Mucosa of rectum (tissue), 2 donors: ENCODE results near the gene AGK.
A peak's percentile ranks its signal among the peaks of the same experiment; 100 is the strongest.
"Not testable (repeated sequence)": the region's sequence is repeated elsewhere in the genome, so short reads cannot be mapped to it uniquely, and the experiment has no call there.

ENCODE experiments used
- H3K27ac ChIP-seq, 2 donors: one replicate each; pipeline ENCODE4 v1.7.0; 2013; ENCODE audit warnings: inconsistent platforms in 2 of 2, low read depth in 2 of 2, low read length in 2 of 2
- H3K27me3 ChIP-seq, 2 donors: one replicate each; pipeline ENCODE4 v1.7.0; 2013; ENCODE audit warnings: low read length in 2 of 2; ENCODE audit not compliant: control insufficient read depth in 2 of 2, insufficient read depth in 2 of 2
- H3K36me3 ChIP-seq, 2 donors: one replicate each; pipeline ENCODE4 v1.7.0; 2013; ENCODE audit warnings: low read length in 2 of 2; ENCODE audit not compliant: control insufficient read depth in 2 of 2, insufficient read depth in 2 of 2
- H3K4me1 ChIP-seq, 2 donors: one replicate each; pipeline ENCODE4 v1.7.0; 2013; ENCODE audit warnings: low read length in 2 of 2, mild to moderate bottlenecking in 1 of 2; ENCODE audit not compliant: control insufficient read depth in 2 of 2, insufficient read depth in 2 of 2
- H3K4me3 ChIP-seq, 2 donors: one replicate each; pipeline ENCODE4 v1.7.0; 2013; ENCODE audit warnings: low read length in 2 of 2
- H3K9ac ChIP-seq, 2 donors: one replicate each; pipeline ENCODE4 v1.7.0; 2013; ENCODE audit warnings: low read length in 2 of 2, low read depth in 1 of 2, mild to moderate bottlenecking in 1 of 2
- H3K9me3 ChIP-seq, 2 donors: one replicate each; pipeline ENCODE4 v1.7.0; 2013; ENCODE audit warnings: low read length in 2 of 2; ENCODE audit not compliant: control insufficient read depth in 2 of 2
- donor health status: healthy.
- donor health status: Normal muscosa, but diverticular disease.

The AGK gene

GRCh38 chr7:141685285-141686023 lies 134.2 kb downstream of the AGK start:
- peaks cover 20 to 35% of the 10 kb centered on the region in 2 donors for H3K36me3 ChIP-seq

GRCh38 chr7:141686074-141686473 lies 134.9 kb downstream of the AGK start:
- no peak overlapping the region for H3K9ac ChIP-seq
- H3K4me1 ChIP-seq, result no peaks in the 10 kb centered on the region
- H3K9me3 ChIP-seq, result no peaks in the 10 kb centered on the region
- H3K36me3 ChIP-seq, result peaks cover 20 to 28% of the 10 kb centered on the region in 2 donors
- no peak overlapping the region for H3K4me3 ChIP-seq
- H3K27me3 ChIP-seq, result no peaks in the 10 kb centered on the region
- no peak overlapping the region for H3K27ac ChIP-seq

More at GRCh38 chr7:141685285-141686023, 134.2 kb downstream of the AGK start:
- H3K4me1 ChIP-seq, result no peaks in the 10 kb centered on the region
- H3K27me3 ChIP-seq, result no peaks in the 10 kb centered on the region
- no peaks in the 10 kb centered on the region for H3K9me3 ChIP-seq
- no peak overlapping the region for H3K9ac ChIP-seq
- H3K4me3 ChIP-seq, result no peak overlapping the region
- H3K27ac ChIP-seq, result no peak overlapping the region

GRCh38 chr7:141686670-141687069 lies 135.5 kb downstream of the AGK start:
- Histone ChIP-seq H3K27me3 (no peaks in the 10 kb centered on the region), H3K9ac (no peak overlapping the region), H3K4me1 (no peaks in the 10 kb centered on the region), H3K27ac (no peak overlapping the region), H3K36me3 (peaks cover 19 to 24% of the 10 kb centered on the region in 2 donors), H3K4me3 (no peak overlapping the region), H3K9me3 (no peaks in the 10 kb centered on the region)

- no peaks in the 10 kb centered on the region for H3K9me3 ChIP-seq
- H3K4me1 ChIP-seq, result no peaks in the 10 kb centered on the region
- H3K27me3 ChIP-seq, result no peaks in the 10 kb centered on the region
- H3K36me3 ChIP-seq, result peaks cover 11 to 15% of the 10 kb centered on the region in 2 donors
- no peak overlapping the region for H3K9ac ChIP-seq
- no peak overlapping the region for H3K4me3 ChIP-seq
- H3K27ac ChIP-seq, result no peak overlapping the region
These were observed 136.8 kb downstream of the AGK start for GRCh38 chr7:141688043-141688442.

GRCh38 chr7:141689072-141689825 lies 138.0 kb downstream of the AGK start:
- not testable (repeated sequence) for H3K4me1 ChIP-seq, H3K27me3 ChIP-seq, H3K4me3 ChIP-seq, H3K9me3 ChIP-seq, H3K9ac ChIP-seq, H3K27ac ChIP-seq
- H3K36me3 ChIP-seq, result peaks cover 11 to 15% of the 10 kb centered on the region in 2 donors

GRCh38 chr7:141691540-141691939 lies 140.3 kb downstream of the AGK start:
- Histone ChIP-seq H3K9me3 (no peaks in the 10 kb centered on the region), H3K4me3 (no peak overlapping the region), H3K27me3 (no peaks in the 10 kb centered on the region), H3K27ac (no peak overlapping the region), H3K9ac (no peak overlapping the region), H3K36me3 (no peaks in the 10 kb centered on the region), H3K4me1 (peaks cover 0 to 11% of the 10 kb centered on the region in 2 donors)

GRCh38 chr7:141691961-141692360 lies 140.8 kb downstream of the AGK start:
- Histone ChIP-seq H3K36me3 (no peaks in the 10 kb centered on the region), H3K9me3 (no peaks in the 10 kb centered on the region), H3K4me1 (peaks cover 0 to 12% of the 10 kb centered on the region in 2 donors), H3K27ac (no peak overlapping the region), H3K9ac (no peak overlapping the region), H3K27me3 (no peaks in the 10 kb centered on the region), H3K4me3 (no peak overlapping the region)

- H3K27me3 ChIP-seq, result no peaks in the 10 kb centered on the region
- H3K36me3 ChIP-seq, result no peaks in the 10 kb centered on the region
- no peak overlapping the region for H3K9ac ChIP-seq
- H3K27ac ChIP-seq, result no peak overlapping the region
- H3K9me3 ChIP-seq, result no peaks in the 10 kb centered on the region
- peaks cover 0 to 12% of the 10 kb centered on the region in 2 donors for H3K4me1 ChIP-seq
- H3K4me3 ChIP-seq, result no peak overlapping the region
These were observed 141.9 kb downstream of the AGK start for GRCh38 chr7:141693082-141693481.

GRCh38 chr7:141695803-141696289 lies 144.6 kb downstream of the AGK start:
- no peak overlapping the region for H3K4me3 ChIP-seq
- H3K9me3 ChIP-seq, result no peaks in the 10 kb centered on the region
- H3K27ac ChIP-seq, result peak overlapping the region in 1 of 2 donors; percentile 28
- H3K27me3 ChIP-seq, result no peaks in the 10 kb centered on the region
- H3K9ac ChIP-seq, result no peak overlapping the region
- peaks cover 3 to 19% of the 10 kb centered on the region in 2 donors for H3K4me1 ChIP-seq
- no peaks in the 10 kb centered on the region for H3K36me3 ChIP-seq

GRCh38 chr7:141696348-141696747 lies 145.1 kb downstream of the AGK start:
- Histone ChIP-seq H3K4me3 (no peak overlapping the region), H3K27ac (peak overlapping the region in 1 of 2 donors; percentile 28), H3K36me3 (no peaks in the 10 kb centered on the region), H3K27me3 (no peaks in the 10 kb centered on the region), H3K9me3 (no peaks in the 10 kb centered on the region), H3K9ac (no peak overlapping the region), H3K4me1 (peaks cover 5 to 22% of the 10 kb centered on the region in 2 donors)
